K562 (cell line): ENCODE results near the gene U2AF1L4. TPM values are rescaled to one million over a fixed set of nuclear protein-coding genes. Genes with fewer than 3 reads are reported as not detected.
A peak's percentile ranks its signal among the peaks of the same experiment; 100 is the strongest.

Experiments used
- ATAC-seq: fragments of 200-7000 bp; cut with Tn5 transposase; 3 replicates; pipeline ENCODE4 v1.9.1; 2020; ENCODE audit warnings: moderate library complexity
- BruUV-seq: library from RNA; stranded (reverse); fragments of 400-500 nt; replicated peaks from 2 replicates; lab custom pipeline; 2021; lab: Mats Ljungman, UMichigan
- CTCF ChIA-PET: fragments of 300-600 bp; formaldehyde crosslinking; extraction: SDS; loops from one replicate; lab custom pipeline; 2021; ENCODE audit warnings: low intra/inter-chr PET ratio; lab: Yijun Ruan, JAX
- POLR2A ChIA-PET: fragments of 300-600, 350-650 bp; sonication (Branson Sonifier 250); formaldehyde crosslinking; extraction: SDS; loops from one replicate; lab custom pipeline; 2021; ENCODE audit warnings: antibody characterized with exemption, inconsistent platforms; lab: Yijun Ruan, JAX
- DNase-seq, 4 experiments: peaks; one replicate each; pipeline versions ENCODE4 v3.0.0 to v3.0.0-alpha.2; 2011 to 2018; ENCODE audit warnings: low spot score in 3 of 4, mixed read lengths in 3 of 4; ENCODE audit errors: extremely low read depth in 1 of 4
- FAIRE-seq: peaks from 2 replicates; lab custom pipeline; 2011; peaks lifted over from hg19 to GRCh38; lab: Jason Lieb, UNC
- H2AFZ ChIP-seq: 2 replicates; pipeline ENCODE4 v1.6.0; 2011; ENCODE audit warnings: low read depth, low read length, control low read depth, inconsistent platforms
- H3K27ac ChIP-seq: fragments of 200-600 bp; 3 replicates; pipeline ENCODE4 v1.8.0; 2011; ENCODE audit warnings: low read depth, mild to moderate bottlenecking, control low read depth, inconsistent platforms, low read length, moderate library complexity, mixed read lengths; ENCODE audit errors: extremely low read depth
- H3K27me3 ChIP-seq, 2 experiments: fragments of 300-600 bp in 1 of 2; 2 replicates in 1 of 2; 3 replicates in 1 of 2; pipeline versions ENCODE4 v1.6.0 to v1.8.0; 2011; ENCODE audit warnings: inconsistent platforms in 2 of 2, low read length in 2 of 2, mild to moderate bottlenecking in 1 of 2, mixed read lengths in 1 of 2, moderate library complexity in 1 of 2; ENCODE audit not compliant: control insufficient read depth in 2 of 2, insufficient read depth in 2 of 2
- H3K36me3 ChIP-seq: fragments of 300-600 bp; 3 replicates; pipeline ENCODE4 v1.8.0; 2011; ENCODE audit warnings: mild to moderate bottlenecking, low read length, inconsistent platforms; ENCODE audit not compliant: control insufficient read depth, insufficient read depth
- H3K4me1 ChIP-seq, 2 experiments: fragments of 200-600 bp in 1 of 2; replicated peaks in 1 of 2; 2 replicates in 1 of 2; 3 replicates in 1 of 2; pipeline versions ENCODE4 v1.5.1 to v1.8.0; 2011; ENCODE audit warnings: inconsistent platforms in 2 of 2, low read length in 2 of 2, mild to moderate bottlenecking in 1 of 2, mixed read lengths in 1 of 2, moderate library complexity in 1 of 2; ENCODE audit not compliant: control insufficient read depth in 2 of 2, insufficient read depth in 2 of 2
- H3K4me2 ChIP-seq: 2 replicates; pipeline ENCODE4 v1.6.1; 2011; ENCODE audit warnings: low read length, control low read depth, inconsistent platforms, mixed read lengths; ENCODE audit not compliant: insufficient read depth
- H3K4me3 ChIP-seq: fragments of 200-600 bp; sonication (generic), shearing (Covaris generic); 2 replicates; pipeline ENCODE4 v1.5.1; 2016; ENCODE audit warnings: control low read depth, inconsistent platforms
- H3K79me2 ChIP-seq: fragments of 200-600 bp; 3 replicates; pipeline ENCODE4 v1.8.0; 2011; ENCODE audit warnings: low read length, inconsistent platforms; ENCODE audit not compliant: control insufficient read depth, insufficient read depth
- H3K9ac ChIP-seq, 2 experiments: 2 replicates each; pipeline versions ENCODE4 v1.6.0 to v1.6.1; 2011; ENCODE audit warnings: low read depth in 2 of 2, low read length in 2 of 2, control low read depth in 1 of 2, inconsistent platforms in 1 of 2, mild to moderate bottlenecking in 1 of 2, mixed read lengths in 1 of 2; ENCODE audit not compliant: insufficient read depth in 1 of 2
- H3K9me1 ChIP-seq: one replicate; pipeline ENCODE4 v1.6.0; 2011; ENCODE audit warnings: inconsistent platforms, mild to moderate bottlenecking, low read length, moderate library complexity; ENCODE audit not compliant: control insufficient read depth, insufficient read depth
- H3K9me3 ChIP-seq: replicated peaks from 2 replicates; pipeline ENCODE4 v1.5.1; 2011; ENCODE audit warnings: low read depth, low read length, inconsistent platforms; ENCODE audit not compliant: control insufficient read depth, insufficient read depth
- H4K20me1 ChIP-seq: replicated peaks from 2 replicates; pipeline ENCODE4 v1.6.1; 2011; ENCODE audit warnings: low read length, inconsistent platforms, mixed read lengths; ENCODE audit not compliant: control insufficient read depth, insufficient read depth
- C11orf30 ChIP-seq: fragments of 450-650 bp; IDR thresholded peaks from 2 replicates; pipeline ENCODE4 v1.6.1; 2016; ENCODE audit warnings: low read depth, mild to moderate bottlenecking
- CCNT2 ChIP-seq: IDR thresholded peaks from 2 replicates; pipeline ENCODE4 v1.6.1; 2011; ENCODE audit warnings: borderline replicate concordance, low read depth, mild to moderate bottlenecking, moderate library complexity, mixed read lengths, low read length; ENCODE audit not compliant: insufficient read length; ENCODE audit errors: extremely low read depth
- CREM ChIP-seq: IDR thresholded peaks from 2 replicates; pipeline ENCODE4 v1.6.1; 2014; ENCODE audit warnings: antibody characterized with exemption, low read depth
- ERF ChIP-seq: fragments of 450-650 bp; formaldehyde crosslinking; IDR thresholded peaks from 2 replicates; pipeline ENCODE4 v1.4.0; 2020; ENCODE audit warnings: mild to moderate bottlenecking, mixed read lengths
- KLF1 ChIP-seq: fragments of 450-650 bp; IDR thresholded peaks from 2 replicates; pipeline ENCODE4 v1.6.1; 2016; ENCODE audit warnings: missing genetic modification characterization, missing compliant biosample characterization
- MAZ ChIP-seq, 2 experiments: fragments of 450-650 bp in 1 of 2; sonication (generic) in 1 of 2; formaldehyde crosslinking; IDR thresholded peaks in 1 of 2; conservative IDR thresholded peaks in 1 of 2; 2 replicates each; pipeline versions ENCODE4 v1.4.0 to v1.5.0; 2020; ENCODE audit warnings: mild to moderate bottlenecking in 1 of 2, missing genetic modification reagents in 1 of 2
- MNT ChIP-seq, 2 experiments: fragments of 450-650 bp; conservative IDR thresholded peaks; 2 replicates each; pipeline ENCODE4 v1.6.1; 2017; ENCODE audit warnings: mild to moderate bottlenecking in 2 of 2, moderate library complexity in 2 of 2
- MTA3 ChIP-seq: fragments of 450-650 bp; formaldehyde crosslinking; IDR thresholded peaks from 2 replicates; pipeline ENCODE4 v1.6.1; 2017; ENCODE audit warnings: mild to moderate bottlenecking, borderline replicate concordance
- NEUROD1 ChIP-seq: fragments of 150-350 bp; IDR thresholded peaks from 2 replicates; pipeline ENCODE4 v1.6.1; 2014; ENCODE audit warnings: borderline replicate concordance, low read length, low read depth; ENCODE audit not compliant: partially characterized antibody
- NFYB ChIP-seq: IDR thresholded peaks from 2 replicates; pipeline ENCODE4 v1.6.1; 2011; ENCODE audit warnings: mild to moderate bottlenecking, moderate library complexity; ENCODE audit not compliant: insufficient read length; ENCODE audit errors: extremely low read depth
- PHF8 ChIP-seq: fragments of 200-600 bp; sonication (generic); IDR thresholded peaks from 2 replicates; pipeline ENCODE4 v1.6.1; 2012; ENCODE audit warnings: mixed run types, mild to moderate bottlenecking, inconsistent platforms, low read length, moderate library complexity, borderline replicate concordance
- POLR2G ChIP-seq: fragments of 200-400 bp; formaldehyde crosslinking; IDR thresholded peaks from 2 replicates; pipeline ENCODE4 v1.6.1; 2017; ENCODE audit warnings: low read depth, mild to moderate bottlenecking, antibody characterized with exemption, low read length, moderate library complexity
- PRPF4 ChIP-seq: fragments of 200-400 bp; formaldehyde crosslinking; IDR thresholded peaks from one replicate; pipeline ENCODE4 v1.6.1; 2017; ENCODE audit warnings: low read length, low read depth, mild to moderate bottlenecking; ENCODE audit not compliant: insufficient read depth, poor library complexity, severe bottlenecking
- SP2 ChIP-seq: IDR thresholded peaks from 2 replicates; pipeline ENCODE4 v1.6.1; 2011; ENCODE audit warnings: mild to moderate bottlenecking, low read depth, low read length, moderate library complexity; ENCODE audit not compliant: poor library complexity, severe bottlenecking; ENCODE audit errors: extremely low read depth
- VEZF1 ChIP-seq: fragments of 200-800 bp; sonication (Bioruptor generic); IDR thresholded peaks from 2 replicates; pipeline ENCODE4 v1.6.1; 2017; ENCODE audit warnings: missing genetic modification characterization, missing compliant biosample characterization
- ZNF24 ChIP-seq: fragments of 450-650 bp; IDR thresholded peaks from 2 replicates; pipeline ENCODE4 v1.6.1; 2016
- ZNF274 ChIP-seq: IDR thresholded peaks from 2 replicates; pipeline ENCODE4 v1.6.1; 2011; ENCODE audit warnings: low read depth, mild to moderate bottlenecking, low read length, moderate library complexity, borderline replicate concordance
- ZNF311 ChIP-seq: fragments of 250-450 bp; sonication (Bioruptor Pico); IDR thresholded peaks from 2 replicates; pipeline ENCODE4 v1.4.0; 2020; ENCODE audit warnings: mild to moderate bottlenecking, moderate library complexity
- WGBS: fragments of 100-300 bp; shearing (Covaris generic); methylation state at CpG from one replicate; pipeline ENCODE4 v1.1.6; 2016; ENCODE audit warnings: low coverage, mixed read lengths; ENCODE audit not compliant: insufficient coverage; ENCODE audit errors: missing lambda C conversion rate; 5-methylcytosine and 5-hydroxymethylcytosine counted together
- in situ Hi-C: fragments of 300-500 bp; cut with MboI; formaldehyde crosslinking; loops from 4 replicates; pipeline ENCODE4 v1.15.0; 2018; ENCODE audit warnings: inconsistent platforms, mixed read lengths
- intact Hi-C: fragments of 100-400 bp; cut with micrococcal nuclease; formaldehyde crosslinking; loops from 2 replicates; pipeline ENCODE4 v1.14.2; 2022
- polyA plus RNA-seq, 8 experiments: library from polyadenylated mRNA; depleted of rRNA in 4 of 8; stranded (reverse) in 5 of 8; unstranded in 3 of 8; fragments of >200 nt; fragmentation: Nextera tagmentation in 2 of 8; fragmentation: Illumina TruSeq in 1 of 8; extraction: Ambion mirVana in 2 of 8; extraction: Trizol in 1 of 8; gene quantifications; 2 replicates each; pipeline versions ENCODE4 v1.2.1 to v1.2.3, GENCODE V29; 2011 to 2014; ENCODE audit warnings: inconsistent platforms in 1 of 8, missing spikeins in 1 of 8
- total RNA-seq, 7 experiments: library from RNA; depleted of rRNA in 6 of 7; stranded (reverse); fragments of >200 nt in 6 of 7; fragmentation: Illumina TruSeq in 2 of 7; extraction: Trizol in 2 of 7; gene quantifications; 2 replicates each; pipeline versions ENCODE4 v1.2.1 to v1.2.3, GENCODE V29; 2011 to 2021; ENCODE audit warnings: low replicate concordance in 1 of 7

U2AF1L4 gene
- total and polyA plus RNA-seq, 9 of the 15 experiments (the other 6 are each of a cell fraction or from before 2014, with no cell fraction given): 8.4 to 19.5 (median 12.6) TPM

GRCh38 chr19:35775298-35776101 lies 30.3 kb upstream of the U2AF1L4 start, which contains the start of gene ARHGAP33:
ARHGAP33 (plus strand) TSS chr19:35775564; CDS start chr19:35775659, 95 bp downstream.
- ChIA-PET CTCF (interaction anchor here (0.6 kb wide), 1 partner anchor 909 kb away, joined by 3 read pairs; no protein-coding TSS in a partner anchor), POLR2A (no interaction called here)
- no TSS peak for BruUV-seq
- peak; percentile 98 to 99 (median 99) for DNase-seq
- Histone ChIP-seq H3K79me2 (peaks cover 5% of the 10 kb centered on the region; the same call in 1 of the 3 replicates), H3K27me3 (no peaks in the 10 kb centered on the region), H3K4me3 (peak within 1 kb of the TSS; percentile 57), H3K9me3 (no peaks in the 10 kb centered on the region), H3K36me3 (peaks cover 18% of the 10 kb centered on the region; the same call in 2 of the 3 replicates), H3K9me1 (peaks cover 3% of the 10 kb centered on the region), H3K4me2 (peak within 1 kb of the TSS; percentile 76), H3K27ac (peak within 1 kb of the TSS; percentile 70), H4K20me1 (no peaks in the 10 kb centered on the region; the same call in 1 of the 2 replicates), H2AFZ (peak within 1 kb of the TSS; percentile 85), H3K4me1 (peaks cover 10 to 33% of the 10 kb centered on the region in 2 experiments), H3K9ac (peak within 1 kb of the TSS; percentile 5 to 92)
- in situ Hi-C loops: no loop called here
- peak; percentile 97 for FAIRE-seq
- 3% methylated on average over 32 of the region's 82 CpGs for WGBS
- peak; percentile 98 for ATAC-seq
- intact Hi-C loops: no loop called here
- TF ChIP-seq C11orf30 (no peak), NEUROD1 (peak; percentile 69), KLF1 (0 out of 2 replicates have a peak, but pooled peaks have one; percentile 44), NFYB (peak; percentile 84), CREM (peak; percentile 58; the same call in 1 of the 2 replicates), CCNT2 (peak; percentile 91), ERF (CRISPR knock-in tag) (no peak), VEZF1 (CRISPR knock-in tag) (peak; percentile 94), ZNF24 (no peak), MAZ (CRISPR knock-in tag; conservative IDR thresholded peaks at IDR 0.05 in 1 of 2, IDR thresholded peaks at IDR 0.05 in 1 of 2) (peak; percentile 55 to 95; a peak in 3 of 4 replicates), ZNF311 (no peak), ZNF274 (no peak), PHF8 (peak; percentile 64; the same call in 1 of the 2 replicates), MTA3 (0 out of 2 replicates have a peak, but pooled peaks have one; percentile 35), MNT (conservative IDR thresholded peaks at IDR 0.05) (peak in 1 of 2 experiments; percentile 52; a peak in 2 of 4 replicates), POLR2G (peak; percentile 86), SP2 (peak; percentile 36), PRPF4 (no peak)
